ENCODE results near the gene CHST12. TPM values are rescaled to one million over a fixed set of nuclear protein-coding genes. Genes with fewer than 3 reads are reported as not detected.
A peak's percentile ranks its signal among the peaks of the same experiment; 100 is the strongest.

The CHST12 gene
- total RNA-seq, 2 experiments from 2014 or later: 49.5 to 51.1 TPM

DNA sequence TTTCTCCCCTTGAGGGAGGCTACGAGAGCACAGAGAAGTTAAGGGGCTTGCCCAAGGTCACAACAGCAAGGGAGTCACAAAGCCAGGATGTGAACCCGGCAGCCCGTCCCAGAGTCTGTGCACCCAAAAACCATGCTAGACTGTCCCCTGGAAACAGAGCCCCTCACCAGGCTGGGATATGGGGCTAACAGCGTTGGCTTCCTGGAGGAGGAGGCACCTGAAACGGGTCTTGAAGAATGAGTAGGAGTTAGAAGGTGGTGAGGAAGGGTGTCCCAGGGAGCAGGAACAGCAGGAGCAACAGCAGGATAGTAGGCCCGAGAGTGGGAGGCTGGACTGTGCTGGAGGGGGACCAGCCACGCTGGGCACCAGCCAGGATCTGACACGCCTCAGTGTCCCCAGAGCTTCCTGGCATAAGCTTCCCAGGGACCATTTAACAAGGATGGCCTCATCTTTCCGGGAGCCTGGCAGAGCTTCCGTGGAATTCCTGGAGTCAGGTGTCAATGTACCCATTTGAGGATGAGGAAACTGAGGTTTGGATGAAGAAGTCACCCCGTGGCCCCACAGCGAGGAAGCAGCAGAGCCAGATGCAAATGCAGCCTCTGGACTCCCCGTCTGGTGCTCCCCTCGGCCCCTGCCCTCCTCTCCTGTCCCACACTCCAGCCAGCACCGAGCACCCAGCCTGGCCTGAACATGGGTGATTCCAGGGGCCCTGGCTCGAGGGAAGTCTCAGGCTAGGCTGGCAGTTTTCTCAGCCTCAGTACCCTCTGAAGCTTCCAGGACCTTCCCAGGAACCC is 76.1 kb downstream of the CHST12 start:
- POLR2A ChIA-PET: interaction anchor here (0.9 to 1.4 kb wide), 4 partner anchors 30 to 49 kb away, joined by 3 to 4 read pairs (median 4); no protein-coding TSS in a partner anchor
- no peak overlapping the region for H3K4me3 Mint-ChIP-seq
- peaks cover 2% of the 10 kb centered on the region for H3K9me3 Mint-ChIP-seq
- H3K4me1 Mint-ChIP-seq: peaks cover 7% of the 10 kb centered on the region
- H3K36me3 Mint-ChIP-seq: no peaks in the 10 kb centered on the region
- no peak overlapping the region for H3K27ac Mint-ChIP-seq
- no peak for ATAC-seq (ENCODE audit: low read depth)
- peaks cover 9% of the 10 kb centered on the region for H3K27me3 Mint-ChIP-seq
- no peak for DNase-seq

- H3K27ac Mint-ChIP-seq: no peak overlapping the region
- no peak overlapping the region for H3K4me3 Mint-ChIP-seq
- no peak for DNase-seq
- H3K9me3 Mint-ChIP-seq: peaks cover 2% of the 10 kb centered on the region
- H3K36me3 Mint-ChIP-seq: no peaks in the 10 kb centered on the region
- POLR2A ChIA-PET: interaction anchor here (0.9 to 1.4 kb wide), 3 partner anchors 29 to 42 kb away, joined by 3 to 4 read pairs (median 4); no protein-coding TSS in a partner anchor
- no peak for ATAC-seq (ENCODE audit: low read depth)
- peaks cover 8% of the 10 kb centered on the region for H3K4me1 Mint-ChIP-seq
- H3K27me3 Mint-ChIP-seq: peaks cover 11% of the 10 kb centered on the region
Measured at GRCh38 chr7:2480070-2480408, 76.6 kb downstream of the CHST12 start.

GRCh38 chr7:2481195-2481594 is 77.8 kb downstream of the CHST12 start:
- DNase-seq (no peak), ATAC-seq (ENCODE audit: low read depth) (no peak)
- Mint-ChIP-seq H3K9me3 (peaks cover 2% of the 10 kb centered on the region), H3K36me3 (no peaks in the 10 kb centered on the region), H3K4me3 (no peak overlapping the region), H3K27me3 (peaks cover 11% of the 10 kb centered on the region), H3K4me1 (peaks cover 8% of the 10 kb centered on the region), H3K27ac (no peak overlapping the region)
- POLR2A ChIA-PET: no interaction called here

GRCh38 chr7:2482725-2483451 is 79.5 kb downstream of the CHST12 start:
- Mint-ChIP-seq H3K27ac (no peak overlapping the region), H3K4me3 (no peak overlapping the region), H3K4me1 (peaks cover 6% of the 10 kb centered on the region), H3K36me3 (no peaks in the 10 kb centered on the region), H3K9me3 (peaks cover 2% of the 10 kb centered on the region), H3K27me3 (peaks cover 19% of the 10 kb centered on the region)
- POLR2A ChIA-PET: interaction anchor here (2.1 kb wide), 1 partner anchor 28 kb away, joined by 6 read pairs; no protein-coding TSS in a partner anchor
- no peak for ATAC-seq (ENCODE audit: low read depth)
- no peak for DNase-seq

- H3K4me3 Mint-ChIP-seq: no peak overlapping the region
- ATAC-seq (ENCODE audit: low read depth): no peak
- POLR2A ChIA-PET: interaction anchor here (2.1 kb wide), 1 partner anchor 28 kb away, joined by 6 read pairs; no protein-coding TSS in a partner anchor
Measured at GRCh38 chr7:2483494-2483893, 80.1 kb downstream of the CHST12 start.

GRCh38 chr7:2484868-2485267 is 81.5 kb downstream of the CHST12 start:
- no peak for DNase-seq
- Mint-ChIP-seq H3K27ac (no peak overlapping the region), H3K9me3 (peaks cover 2% of the 10 kb centered on the region), H3K36me3 (no peaks in the 10 kb centered on the region), H3K27me3 (peaks cover 25% of the 10 kb centered on the region), H3K4me3 (no peak overlapping the region), H3K4me1 (peaks cover 5% of the 10 kb centered on the region)
- POLR2A ChIA-PET: no interaction called here
- no peak for ATAC-seq (ENCODE audit: low read depth)

More at GRCh38 chr7:2483494-2483893, 80.1 kb downstream of the CHST12 start:
- Mint-ChIP-seq H3K4me1 (peaks cover 4% of the 10 kb centered on the region), H3K27me3 (peaks cover 20% of the 10 kb centered on the region), H3K36me3 (no peaks in the 10 kb centered on the region), H3K27ac (no peak overlapping the region), H3K9me3 (peaks cover 2% of the 10 kb centered on the region)
- no peak for DNase-seq

GRCh38 chr7:2487586-2488271 is 84.3 kb downstream of the CHST12 start:
- Mint-ChIP-seq H3K36me3 (no peaks in the 10 kb centered on the region), H3K9me3 (peaks cover 6% of the 10 kb centered on the region), H3K27ac (no peak overlapping the region), H3K27me3 (peaks cover 27% of the 10 kb centered on the region), H3K4me3 (no peak overlapping the region), H3K4me1 (peaks cover 5% of the 10 kb centered on the region)
- no peak for ATAC-seq (ENCODE audit: low read depth)
- no peak for DNase-seq
- POLR2A ChIA-PET: interaction anchor here (0.7 kb wide), 1 partner anchor 40 kb away, joined by 3 read pairs; no protein-coding TSS in a partner anchor

- ATAC-seq (ENCODE audit: low read depth): no peak
Measured at GRCh38 chr7:2488272-2488645, 84.8 kb downstream of the CHST12 start.

DNA sequence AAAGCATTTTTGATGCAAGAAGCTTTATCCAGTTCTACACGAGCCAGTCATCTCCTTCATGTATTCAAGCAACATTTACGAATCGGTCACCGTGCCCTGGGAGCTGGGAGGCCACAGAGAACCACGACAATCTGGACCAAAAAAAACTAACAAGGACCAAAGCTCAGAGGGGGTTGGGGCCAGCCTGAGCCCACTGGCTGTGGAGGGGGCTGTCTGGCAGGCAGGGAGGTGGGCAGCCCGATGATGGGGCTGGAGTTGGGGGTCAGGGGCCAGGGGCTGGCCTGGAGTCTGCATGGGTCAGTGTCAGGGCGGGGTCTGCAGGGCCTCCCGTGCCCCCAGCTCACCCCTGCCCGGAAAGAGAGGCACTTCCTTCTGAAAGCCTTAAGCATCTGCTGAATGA is 85.3 kb downstream of the CHST12 start:
- ATAC-seq (ENCODE audit: low read depth) (no peak), DNase-seq (no peak)
- Mint-ChIP-seq H3K4me3 (no peak overlapping the region), H3K9me3 (peaks cover 4% of the 10 kb centered on the region), H3K27me3 (peaks cover 21% of the 10 kb centered on the region), H3K4me1 (peaks cover 3% of the 10 kb centered on the region), H3K27ac (no peak overlapping the region), H3K36me3 (no peaks in the 10 kb centered on the region)
- POLR2A ChIA-PET: no interaction called here

More at GRCh38 chr7:2488272-2488645, 84.8 kb downstream of the CHST12 start:
- no peak for DNase-seq
- POLR2A ChIA-PET: no interaction called here
- no peak overlapping the region for H3K4me3 Mint-ChIP-seq
- no peak overlapping the region for H3K27ac Mint-ChIP-seq
- H3K36me3 Mint-ChIP-seq: no peaks in the 10 kb centered on the region
- peaks cover 3% of the 10 kb centered on the region for H3K4me1 Mint-ChIP-seq
- H3K27me3 Mint-ChIP-seq: peaks cover 25% of the 10 kb centered on the region
- H3K9me3 Mint-ChIP-seq: peaks cover 4% of the 10 kb centered on the region

DNA sequence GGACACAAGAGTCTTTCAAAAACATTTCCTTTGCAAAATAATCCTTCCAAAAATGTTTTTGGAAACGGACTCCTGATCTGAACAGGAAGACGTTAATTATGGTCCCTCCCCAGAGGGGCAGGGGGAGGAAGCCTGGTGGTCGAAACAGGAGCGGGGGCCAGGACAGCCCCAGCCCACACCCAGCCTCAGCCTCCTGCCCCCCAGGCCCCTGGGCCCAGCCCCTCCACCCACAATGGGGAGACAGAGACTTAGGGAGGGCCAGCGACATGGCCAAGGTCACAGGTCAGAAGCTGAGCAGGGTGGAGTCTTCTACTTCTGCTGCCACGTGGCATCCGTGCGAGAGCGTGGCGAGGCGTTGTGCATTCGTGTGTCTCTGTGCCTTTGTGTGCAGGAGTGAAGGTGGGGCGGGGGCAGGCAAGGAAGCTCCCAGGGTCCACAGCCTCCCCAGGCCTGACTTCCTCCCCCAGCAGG is 86.8 kb downstream of the CHST12 start:
- Mint-ChIP-seq H3K4me1 (peaks cover 2% of the 10 kb centered on the region), H3K27me3 (peaks cover 19% of the 10 kb centered on the region), H3K4me3 (no peak overlapping the region), H3K27ac (no peak overlapping the region), H3K9me3 (peaks cover 4% of the 10 kb centered on the region), H3K36me3 (no peaks in the 10 kb centered on the region)
- no peak for ATAC-seq (ENCODE audit: low read depth)
- DNase-seq: no peak
- POLR2A ChIA-PET: no interaction called here

- Mint-ChIP-seq H3K36me3 (no peaks in the 10 kb centered on the region), H3K4me3 (no peak overlapping the region), H3K4me1 (peaks cover 2% of the 10 kb centered on the region), H3K27me3 (peaks cover 24% of the 10 kb centered on the region), H3K27ac (peak overlapping the region; percentile 36), H3K9me3 (peaks cover 4% of the 10 kb centered on the region)
- no peak for ATAC-seq (ENCODE audit: low read depth)
- DNase-seq: no peak
- POLR2A ChIA-PET: no interaction called here
Measured at GRCh38 chr7:2492038-2492437, 88.6 kb downstream of the CHST12 start.

- DNase-seq (no peak), ATAC-seq (ENCODE audit: low read depth) (no peak)
- Mint-ChIP-seq H3K9me3 (peaks cover 4% of the 10 kb centered on the region), H3K27me3 (peaks cover 15% of the 10 kb centered on the region), H3K4me1 (peaks cover 2% of the 10 kb centered on the region), H3K27ac (no peak overlapping the region), H3K4me3 (no peak overlapping the region), H3K36me3 (no peaks in the 10 kb centered on the region)
- POLR2A ChIA-PET: interaction anchor here (0.6 kb wide), 1 partner anchor 62 kb away, joined by 12 read pairs; the partner anchor contains the start of gene BRAT1
Measured at GRCh38 chr7:2493205-2494164, 90.1 kb downstream of the CHST12 start.
